SJCRH30 (cell line): Measurements from ENCODE around the gene AUP1. TPM values are rescaled to one million over a fixed set of nuclear protein-coding genes. Genes with fewer than 3 reads are reported as not detected.
A peak's percentile ranks its signal among the peaks of the same experiment; 100 is the strongest.

Experiments
- DNase-seq, 2 experiments: peaks; one replicate each; pipeline ENCODE4 v3.0.0-alpha.2; 2015 to 2020
- H3K27ac ChIP-seq: fragments of 250-450 bp; sonication (Bioruptor Pico); 2 replicates; pipeline ENCODE4 v1.5.1; 2020; ENCODE audit warnings: mild to moderate bottlenecking, moderate library complexity
- H3K27me3 ChIP-seq: fragments of 250-450 bp; sonication (Bioruptor Pico); 2 replicates; pipeline ENCODE4 v1.5.1; 2020; ENCODE audit warnings: mild to moderate bottlenecking, moderate library complexity
- H3K36me3 ChIP-seq: fragments of 250-450 bp; sonication (Bioruptor Pico); 2 replicates; pipeline ENCODE4 v1.5.1; 2020; ENCODE audit warnings: mild to moderate bottlenecking, moderate library complexity
- H3K4me1 ChIP-seq: fragments of 250-450 bp; sonication (Bioruptor Pico); 2 replicates; pipeline ENCODE4 v1.5.1; 2020; ENCODE audit warnings: mild to moderate bottlenecking, moderate library complexity
- H3K4me3 ChIP-seq: fragments of 250-450 bp; sonication (Bioruptor Pico); 2 replicates; pipeline ENCODE4 v1.5.1; 2020; ENCODE audit warnings: mild to moderate bottlenecking, moderate library complexity
- H3K9me3 ChIP-seq: fragments of 250-450 bp; sonication (Bioruptor Pico); replicated peaks from 2 replicates; pipeline ENCODE4 v1.5.1; 2020; ENCODE audit warnings: mild to moderate bottlenecking, moderate library complexity
- total RNA-seq: library from RNA; depleted of rRNA; stranded (reverse); fragments of >200 nt; shearing (Covaris generic); gene quantifications from 2 replicates; pipeline ENCODE4 v1.2.3, GENCODE V29; 2014

The AUP1 gene
- total RNA-seq, 1 experiment from 2014 or later, result 132 TPM

GRCh38 chr2:74503506-74504475 is 25.7 kb downstream of the AUP1 start:
- no peak for DNase-seq
- H3K27ac ChIP-seq, result peak overlapping the region; percentile 78
- no peaks in the 10 kb centered on the region for H3K9me3 ChIP-seq
- no peaks in the 10 kb centered on the region for H3K27me3 ChIP-seq
- peak overlapping the region; percentile 64 for H3K4me3 ChIP-seq
- H3K4me1 ChIP-seq, result peaks cover 8% of the 10 kb centered on the region; the same call in 1 of the 2 replicates
- no peaks in the 10 kb centered on the region for H3K36me3 ChIP-seq

DNA sequence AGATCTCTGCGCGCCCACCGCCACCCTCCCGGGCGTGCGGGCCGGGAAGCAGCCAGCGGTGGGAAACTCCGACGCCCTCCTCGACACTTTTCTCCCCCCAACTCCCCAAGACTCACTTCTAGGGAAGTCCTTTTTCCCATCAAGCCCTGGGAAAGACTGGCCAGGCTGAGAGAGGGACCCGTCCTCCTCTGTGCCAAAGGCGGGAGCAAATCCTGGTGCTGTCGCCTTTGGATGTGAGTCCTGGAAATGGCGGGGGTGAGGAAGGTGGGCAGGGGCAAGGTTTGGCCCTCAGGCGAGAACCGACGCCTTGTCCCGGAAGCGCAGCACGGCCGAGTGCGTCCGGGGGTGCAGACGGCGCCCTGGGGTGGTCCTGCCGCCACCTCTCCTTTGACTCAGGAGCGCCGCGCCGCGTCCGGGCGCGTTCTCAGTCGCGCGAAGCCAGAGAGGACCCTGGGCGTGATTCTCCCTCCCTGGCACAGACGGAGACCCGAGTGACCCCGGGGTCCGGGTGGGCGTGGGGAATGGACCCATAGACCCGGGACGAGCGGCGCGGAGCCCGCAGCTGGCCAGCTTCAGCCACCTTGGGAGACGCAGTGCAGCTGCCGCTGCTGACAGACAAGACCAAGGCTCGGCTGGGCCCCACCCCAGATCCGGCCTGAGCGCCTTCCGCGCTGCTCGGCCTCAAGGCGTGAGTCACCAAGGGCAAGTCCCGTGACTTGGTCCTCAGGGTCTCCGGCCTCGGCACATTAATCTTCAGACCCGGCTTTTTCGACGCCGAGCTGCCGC is 26.6 kb downstream of the AUP1 start:
- DNase-seq, result peak; percentile 84 to 87
- Histone ChIP-seq H3K27me3 (no peaks in the 10 kb centered on the region), H3K36me3 (no peaks in the 10 kb centered on the region), H3K4me1 (no peaks in the 10 kb centered on the region), H3K4me3 (peak overlapping the region; percentile 64), H3K27ac (peak overlapping the region; percentile 78), H3K9me3 (no peaks in the 10 kb centered on the region)

GRCh38 chr2:74502147-74502719 is 27.3 kb downstream of the AUP1 start:
- no peaks in the 10 kb centered on the region for H3K4me1 ChIP-seq
- DNase-seq, result no peak
- peak overlapping the region; percentile 78 for H3K27ac ChIP-seq
- H3K4me3 ChIP-seq, result peak overlapping the region; percentile 64
- no peaks in the 10 kb centered on the region for H3K27me3 ChIP-seq
- H3K36me3 ChIP-seq, result no peaks in the 10 kb centered on the region
- H3K9me3 ChIP-seq, result no peaks in the 10 kb centered on the region

DNA sequence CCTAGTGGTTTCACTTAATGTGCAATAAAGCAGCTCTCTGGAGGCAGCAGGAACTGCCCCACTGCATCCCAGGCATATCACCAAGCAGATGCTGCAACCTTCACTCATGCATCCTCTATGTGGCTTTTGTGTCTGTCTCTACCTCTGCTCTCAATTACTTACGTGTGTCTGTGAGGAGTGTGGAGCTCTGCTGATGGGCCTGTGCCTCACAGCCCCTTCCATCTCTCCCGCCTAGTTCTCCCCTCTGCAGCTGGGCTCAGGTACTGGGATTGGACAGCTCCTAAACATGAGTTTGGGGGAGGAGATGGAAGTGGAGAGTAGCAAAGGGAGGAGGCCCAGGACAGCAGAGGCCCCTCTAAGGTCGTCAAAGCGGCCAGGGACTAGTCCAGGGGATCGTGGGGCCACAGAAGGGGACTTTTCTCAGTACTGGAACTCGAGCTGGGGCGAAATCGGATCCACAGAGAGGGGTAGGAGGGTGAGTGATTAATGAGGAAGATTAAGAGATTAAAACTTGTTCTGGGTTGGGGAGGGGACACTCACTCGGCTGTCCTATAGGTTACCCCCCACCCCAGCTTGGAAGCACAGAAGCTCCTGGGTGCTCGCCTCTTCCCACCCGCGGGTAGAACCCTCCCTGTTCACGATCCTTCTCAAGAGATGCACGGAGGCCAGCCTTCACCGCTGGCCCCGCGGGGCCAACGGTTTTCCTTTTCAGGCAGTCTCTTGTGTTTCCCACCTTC is 28.0 kb downstream of the AUP1 start:
- Histone ChIP-seq H3K27me3 (no peaks in the 10 kb centered on the region), H3K4me3 (no peak overlapping the region), H3K36me3 (no peaks in the 10 kb centered on the region), H3K4me1 (no peaks in the 10 kb centered on the region), H3K9me3 (no peaks in the 10 kb centered on the region), H3K27ac (no peak overlapping the region)
- no peak for DNase-seq

GRCh38 chr2:74500578-74500946 is 28.9 kb downstream of the AUP1 start:
- Histone ChIP-seq H3K27me3 (no peaks in the 10 kb centered on the region), H3K27ac (no peak overlapping the region), H3K4me3 (no peak overlapping the region), H3K36me3 (no peaks in the 10 kb centered on the region), H3K9me3 (no peaks in the 10 kb centered on the region), H3K4me1 (no peaks in the 10 kb centered on the region)
- no peak for DNase-seq

GRCh38 chr2:74499940-74500577 is 29.4 kb downstream of the AUP1 start:
- Histone ChIP-seq H3K27ac (no peak overlapping the region), H3K4me3 (no peak overlapping the region), H3K36me3 (no peaks in the 10 kb centered on the region), H3K9me3 (no peaks in the 10 kb centered on the region), H3K4me1 (no peaks in the 10 kb centered on the region), H3K27me3 (no peaks in the 10 kb centered on the region)
- DNase-seq, result no peak

GRCh38 chr2:74499267-74499939 is 30.1 kb downstream of the AUP1 start, which contains the start of gene LBX2:
Gene LBX2, minus strand, starts transcription at chr2:74499603. Its CDS starts 66 bp downstream, at chr2:74499537.
- Histone ChIP-seq H3K27ac (no peak within 1 kb of the TSS), H3K4me3 (no peak within 1 kb of the TSS), H3K36me3 (peaks cover under 1% of the 10 kb centered on the region; the same call in 1 of the 2 replicates), H3K4me1 (no peaks in the 10 kb centered on the region), H3K9me3 (no peaks in the 10 kb centered on the region), H3K27me3 (no peaks in the 10 kb centered on the region)
- no peak for DNase-seq

GRCh38 chr2:74498500-74499266 is 30.8 kb downstream of the AUP1 start:
- no peaks in the 10 kb centered on the region for H3K4me1 ChIP-seq
- no peak for DNase-seq
- H3K27me3 ChIP-seq, result no peaks in the 10 kb centered on the region
- no peak overlapping the region for H3K4me3 ChIP-seq
- H3K9me3 ChIP-seq, result no peaks in the 10 kb centered on the region
- H3K27ac ChIP-seq, result no peak overlapping the region
- H3K36me3 ChIP-seq, result peaks cover 8% of the 10 kb centered on the region

DNA sequence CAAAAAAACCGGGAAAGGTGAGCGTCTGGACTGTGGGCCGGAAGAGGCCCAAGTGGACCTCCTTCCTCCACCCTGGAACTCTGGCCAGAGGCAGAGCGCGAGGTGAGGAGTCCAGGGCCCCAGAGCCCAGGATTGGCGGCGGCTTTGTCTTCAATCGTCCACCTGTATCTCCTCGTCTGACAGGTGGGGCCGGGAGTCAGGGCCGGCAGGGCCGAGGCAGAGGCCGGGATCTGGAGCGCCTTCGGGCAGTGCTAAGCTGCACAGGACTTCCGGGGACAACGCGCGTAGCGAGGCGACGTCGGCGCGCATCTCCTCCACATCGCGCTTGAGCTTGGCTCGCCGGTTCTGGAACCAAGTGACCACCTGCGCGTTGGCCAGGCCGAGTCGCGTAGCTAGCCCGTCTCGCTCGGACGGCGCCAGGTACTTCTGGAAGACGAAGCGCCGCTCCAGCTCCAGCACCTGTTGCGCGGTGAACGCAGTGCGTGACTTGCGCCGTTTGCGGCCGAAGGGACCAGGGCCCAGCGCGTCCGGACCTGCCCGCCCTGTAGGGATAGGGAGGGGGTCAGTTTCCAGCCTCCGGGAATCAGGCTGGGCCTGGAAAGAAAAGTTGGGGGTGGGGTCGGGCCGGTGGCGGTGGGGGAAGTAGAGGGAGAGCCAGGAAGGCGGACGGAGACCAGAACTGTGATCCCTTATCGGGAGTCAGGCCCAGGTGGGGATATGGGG is 31.6 kb downstream of the AUP1 start:
- Histone ChIP-seq H3K4me1 (no peaks in the 10 kb centered on the region), H3K4me3 (no peak overlapping the region), H3K36me3 (peaks cover 10% of the 10 kb centered on the region), H3K9me3 (no peaks in the 10 kb centered on the region), H3K27ac (no peak overlapping the region), H3K27me3 (no peaks in the 10 kb centered on the region)
- DNase-seq, result no peak

GRCh38 chr2:74496997-74497776 is 32.3 kb downstream of the AUP1 start:
- Histone ChIP-seq H3K36me3 (peaks cover 12% of the 10 kb centered on the region), H3K27ac (no peak overlapping the region), H3K9me3 (no peaks in the 10 kb centered on the region), H3K4me3 (no peak overlapping the region), H3K27me3 (no peaks in the 10 kb centered on the region), H3K4me1 (no peaks in the 10 kb centered on the region)
- DNase-seq, result no peak

- H3K27ac ChIP-seq, result no peak overlapping the region
- no peak overlapping the region for H3K4me3 ChIP-seq
- no peaks in the 10 kb centered on the region for H3K9me3 ChIP-seq
- DNase-seq, result no peak
- H3K36me3 ChIP-seq, result peaks cover 28% of the 10 kb centered on the region
- H3K4me1 ChIP-seq, result no peaks in the 10 kb centered on the region
- H3K27me3 ChIP-seq, result no peaks in the 10 kb centered on the region
These were observed 34.1 kb downstream of the AUP1 start for GRCh38 chr2:74495440-74495839.

DNA sequence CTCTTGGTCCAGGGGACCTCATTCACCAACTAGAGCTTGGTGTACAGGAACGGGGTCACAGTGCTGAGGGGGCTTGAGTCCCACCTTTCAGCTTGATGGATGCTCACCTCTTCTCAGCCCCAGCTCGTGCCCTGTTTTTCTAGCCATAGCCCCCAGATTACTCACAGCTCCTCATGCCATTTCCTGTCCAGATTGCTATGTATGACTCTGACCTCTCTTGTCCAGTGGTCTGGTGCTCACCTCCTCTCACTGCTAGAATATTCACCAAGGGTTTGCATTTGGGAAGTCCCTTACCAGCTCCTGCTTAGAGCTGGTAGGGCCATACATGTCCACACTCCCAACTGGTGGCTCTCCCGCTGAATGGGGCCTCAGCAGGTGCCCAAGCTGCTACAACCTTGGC is 36.0 kb downstream of the AUP1 start:
- Histone ChIP-seq H3K36me3 (peaks cover 28% of the 10 kb centered on the region), H3K9me3 (no peaks in the 10 kb centered on the region), H3K27ac (no peak overlapping the region), H3K4me1 (no peaks in the 10 kb centered on the region), H3K27me3 (no peaks in the 10 kb centered on the region), H3K4me3 (no peak overlapping the region)
- no peak for DNase-seq
